IMR-90 (cell line): Measurements from ENCODE around the gene CDC14A. TPM values are rescaled to one million over a fixed set of nuclear protein-coding genes. Genes with fewer than 3 reads are reported as not detected.

ENCODE experiments used
- ATAC-seq: fragments of 200-7000 bp; cut with Tn5 transposase; 2 replicates; pipeline ENCODE4 v1.9.1; 2020; ENCODE audit warnings: low read depth, mild to moderate bottlenecking, moderate library complexity
- BruUV-seq: library from RNA; stranded (reverse); fragments of 400-500 nt; replicated peaks from 2 replicates; lab custom pipeline; 2021; lab: Mats Ljungman, UMichigan
- CTCF ChIA-PET: fragments of 300-600 bp; formaldehyde crosslinking; extraction: SDS; loops from one replicate; lab custom pipeline; 2021; ENCODE audit warnings: antibody characterized with exemption; lab: Yijun Ruan, JAX
- POLR2A ChIA-PET: fragments of 300-600 bp; sonication (Branson Sonifier 250); formaldehyde crosslinking; loops from one replicate; lab custom pipeline; 2022; ENCODE audit warnings: antibody characterized with exemption; ENCODE audit not compliant: unreplicated experiment; lab: Charles Lee
- DNase-seq: peaks from one replicate; pipeline ENCODE4 v3.0.0; 2013
- H2AFZ ChIP-seq: replicated peaks from 2 replicates; pipeline ENCODE3; 2013; ENCODE audit warnings: low read length, mild to moderate bottlenecking; ENCODE audit not compliant: poor library complexity
- H2AK5ac ChIP-seq: 2 replicates; pipeline ENCODE4 v1.6.1; 2013; ENCODE audit warnings: low read depth, low read length, inconsistent platforms
- H2AK9ac ChIP-seq: replicated peaks from 2 replicates; pipeline ENCODE3; 2013; ENCODE audit warnings: mild to moderate bottlenecking, low read depth, low read length, moderate library complexity; ENCODE audit not compliant: poor library complexity
- H2BK120ac ChIP-seq: 2 replicates; pipeline ENCODE4 v1.6.1; 2013; ENCODE audit warnings: low read depth, low read length, inconsistent platforms
- H2BK15ac ChIP-seq: 3 replicates; pipeline ENCODE4 v1.6.1; 2013; ENCODE audit warnings: low read depth, low read length, inconsistent platforms
- H2BK20ac ChIP-seq: 2 replicates; pipeline ENCODE4 v1.6.1; 2013; ENCODE audit warnings: low read depth, mild to moderate bottlenecking, inconsistent platforms, low read length, moderate library complexity
- H2BK5ac ChIP-seq: 2 replicates; pipeline ENCODE4 v1.6.1; 2013; ENCODE audit warnings: mild to moderate bottlenecking, low read depth, low read length, inconsistent platforms; ENCODE audit not compliant: poor library complexity, severe bottlenecking
- H3K14ac ChIP-seq: replicated peaks from 2 replicates; pipeline ENCODE4 v1.6.1; 2013; ENCODE audit warnings: low read depth, low read length, inconsistent platforms
- H3K18ac ChIP-seq: 2 replicates; pipeline ENCODE4 v1.6.1; 2013; ENCODE audit warnings: low read depth, low read length, control low read depth
- H3K23ac ChIP-seq: 2 replicates; pipeline ENCODE4 v1.6.1; 2013; ENCODE audit warnings: low read depth, low read length, inconsistent platforms
- H3K27ac ChIP-seq: 2 replicates; pipeline ENCODE4 v1.5.1; 2013; ENCODE audit warnings: mild to moderate bottlenecking, control low read depth, low read length; ENCODE audit not compliant: insufficient read depth
- H3K27me3 ChIP-seq: 2 replicates; pipeline ENCODE4 v1.6.1; 2013; ENCODE audit warnings: low read length; ENCODE audit not compliant: control insufficient read depth, insufficient read depth
- H3K36me3 ChIP-seq: 2 replicates; pipeline ENCODE4 v1.6.1; 2013; ENCODE audit warnings: low read length, mixed read lengths; ENCODE audit not compliant: control insufficient read depth, insufficient read depth
- H3K4ac ChIP-seq: 2 replicates; pipeline ENCODE4 v1.6.1; 2013; ENCODE audit warnings: low read depth, low read length, inconsistent platforms
- H3K4me1 ChIP-seq: 2 replicates; pipeline ENCODE4 v1.6.1; 2013; ENCODE audit warnings: low read length, mixed read lengths; ENCODE audit not compliant: control insufficient read depth, insufficient read depth
- H3K4me2 ChIP-seq: 2 replicates; pipeline ENCODE4 v1.6.1; 2013; ENCODE audit warnings: low read depth, mild to moderate bottlenecking, control low read depth, low read length, moderate library complexity
- H3K4me3 ChIP-seq: 2 replicates; pipeline ENCODE4 v1.5.1; 2013; ENCODE audit warnings: low read depth, mild to moderate bottlenecking, control low read depth, low read length, moderate library complexity; ENCODE audit not compliant: insufficient read depth
- H3K56ac ChIP-seq: 2 replicates; pipeline ENCODE4 v1.6.1; 2013; ENCODE audit warnings: low read length, inconsistent platforms; ENCODE audit not compliant: insufficient read depth; ENCODE audit errors: extremely low read depth
- H3K79me1 ChIP-seq, 2 experiments: 2 replicates each; pipeline ENCODE4 v1.6.1; 2013; ENCODE audit warnings: low read length in 2 of 2, inconsistent platforms in 1 of 2, low read depth in 1 of 2
- H3K9ac ChIP-seq: 2 replicates; pipeline ENCODE4 v1.6.1; 2013; ENCODE audit warnings: low read depth, low read length, control low read depth
- H3K9me1 ChIP-seq: 2 replicates; pipeline ENCODE4 v1.6.1; 2013; ENCODE audit warnings: low read length, inconsistent platforms; ENCODE audit not compliant: insufficient read depth
- H3K9me3 ChIP-seq: 2 replicates; pipeline ENCODE4 v1.6.1; 2013; ENCODE audit warnings: low read length; ENCODE audit not compliant: control insufficient read depth, insufficient read depth
- H4K20me1 ChIP-seq: 2 replicates; pipeline ENCODE4 v1.6.1; 2013; ENCODE audit warnings: low read length, inconsistent platforms; ENCODE audit not compliant: insufficient read depth
- H4K5ac ChIP-seq: 2 replicates; pipeline ENCODE4 v1.6.1; 2013; ENCODE audit warnings: mild to moderate bottlenecking, low read depth, low read length, control low read depth
- H4K8ac ChIP-seq, 2 experiments: 2 replicates each; pipeline ENCODE4 v1.6.1; 2013; ENCODE audit warnings: low read depth in 2 of 2, low read length in 2 of 2, control low read depth in 1 of 2, inconsistent platforms in 1 of 2
- H4K91ac ChIP-seq: 2 replicates; pipeline ENCODE4 v1.6.1; 2013; ENCODE audit warnings: low read depth, low read length, inconsistent platforms; ENCODE audit not compliant: insufficient read depth
- BHLHE40 ChIP-seq: fragments of 150-350 bp; IDR thresholded peaks from 2 replicates; pipeline ENCODE4 v1.6.1; 2016; ENCODE audit warnings: mild to moderate bottlenecking, low read depth, low read length
- CEBPB ChIP-seq: IDR thresholded peaks from 2 replicates; pipeline ENCODE4 v1.6.1; 2012; ENCODE audit warnings: low read depth, low read length, improper control_type of control experiment
- MAFK ChIP-seq: IDR thresholded peaks from 2 replicates; pipeline ENCODE4 v1.6.1; 2012; ENCODE audit warnings: low read depth, low read length, improper control_type of control experiment
- POLR2A ChIP-seq: IDR thresholded peaks from 2 replicates; pipeline ENCODE4 v1.6.1; 2012; ENCODE audit warnings: mild to moderate bottlenecking, low read depth, low read length
- RAD21 ChIP-seq: IDR thresholded peaks from 2 replicates; pipeline ENCODE4 v1.6.1; 2012; ENCODE audit warnings: low read length, improper control_type of control experiment
- RCOR1 ChIP-seq: IDR thresholded peaks from 2 replicates; pipeline ENCODE4 v1.6.1; 2012; ENCODE audit warnings: mild to moderate bottlenecking, low read length, improper control_type of control experiment; ENCODE audit not compliant: insufficient replicate concordance
- RFX5 ChIP-seq: IDR thresholded peaks from 2 replicates; pipeline ENCODE4 v1.8.0; 2012; ENCODE audit warnings: low read depth, mild to moderate bottlenecking, low read length, moderate library complexity
- SMC3 ChIP-seq: fragments of 150-350 bp; IDR thresholded peaks from 2 replicates; pipeline ENCODE4 v1.6.1; 2016; ENCODE audit warnings: low read depth, mild to moderate bottlenecking, antibody characterized with exemption, low read length, moderate library complexity
- WGBS, 2 experiments: methylation state at CpG; one replicate each; pipeline versions ENCODE4 v1.1.5 to v1.1.7; 2013; ENCODE audit warnings: missing lambda C conversion rate in 2 of 2; ENCODE audit not compliant: insufficient read length in 1 of 2; ENCODE audit errors: extremely low coverage in 2 of 2; 5-methylcytosine and 5-hydroxymethylcytosine counted together
- dilution Hi-C: fragments of 300-500 bp; cut with HindIII; formaldehyde crosslinking; loops from one replicate; pipeline ENCODE4 v1.14.3; 2018; ENCODE audit warnings: low sequenced_read_pairs; ENCODE audit not compliant: unreplicated experiment
- in situ Hi-C: fragments of 300-500 bp; cut with MboI; formaldehyde crosslinking; loops from 3 replicates; pipeline ENCODE4 v1.14.3; 2019; ENCODE audit warnings: low sequenced_read_pairs, inconsistent platforms, mixed read lengths
- intact Hi-C: fragments of 100-400 bp; cut with micrococcal nuclease; formaldehyde crosslinking; loops from 2 replicates; pipeline ENCODE4 v1.10.0; 2022
- polyA plus RNA-seq, 3 experiments: library from polyadenylated mRNA; depleted of rRNA; stranded (reverse); fragments of >200 nt; gene quantifications; 2 replicates each; pipeline ENCODE4 v1.2.3, GENCODE V29; 2012; ENCODE audit warnings: low replicate concordance in 1 of 3
- total RNA-seq: library from RNA; depleted of rRNA; stranded (reverse); fragments of >200 nt; gene quantifications from 2 replicates; pipeline ENCODE4 v1.2.3, GENCODE V29; 2012
- TF ChIP-seq, protein P1 (sequence below): conservative IDR thresholded peaks from 2 replicates; pipeline ENCODE4 v1.5.1; 2012; ENCODE audit warnings: mild to moderate bottlenecking, low read depth, low read length, improper control_type of control experiment
- TF ChIP-seq, protein P2 (sequence below): fragments of 150-350 bp; IDR thresholded peaks from 2 replicates; pipeline ENCODE4 v1.6.1; 2017; ENCODE audit warnings: mild to moderate bottlenecking, antibody characterized with exemption, low read length, low read depth
- TF ChIP-seq, protein P3 (sequence below): fragments of 150-350 bp; IDR thresholded peaks from 2 replicates; pipeline ENCODE4 v1.6.1; 2016; ENCODE audit warnings: low read depth, mild to moderate bottlenecking, low read length, moderate library complexity, borderline replicate concordance

CDC14A gene
- total and polyA plus RNA-seq, 2 of the 4 experiments (the other 2 are of a cell fraction): 1.7 to 3.0 TPM

DNA sequence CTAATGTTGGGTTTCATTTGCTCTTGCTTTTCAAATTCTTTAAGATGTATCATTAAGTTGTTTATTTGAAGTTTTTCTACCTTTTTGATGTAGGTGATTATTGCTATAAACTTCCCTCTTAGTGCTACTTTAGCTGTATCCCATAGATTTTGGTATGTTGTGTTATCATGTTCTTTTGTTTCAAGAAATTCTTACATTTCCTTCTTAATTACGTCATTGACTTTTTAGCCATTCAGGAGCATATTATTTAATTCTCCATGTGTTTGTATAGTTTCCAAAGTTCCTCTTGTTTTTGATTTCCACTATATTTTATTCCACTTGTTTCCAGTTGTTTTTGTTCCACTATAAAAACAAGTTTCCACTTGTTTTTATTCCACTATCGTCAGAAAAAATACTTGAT is 200.6 kb downstream of the CDC14A start:
- no peak overlapping the region for H4K91ac ChIP-seq
- no peak overlapping the region for H3K56ac ChIP-seq
- no peak overlapping the region for H4K5ac ChIP-seq
- H3K4me2 ChIP-seq: no peak overlapping the region
- no peak overlapping the region for H3K9ac ChIP-seq
- no peak overlapping the region for H3K27ac ChIP-seq
- no peaks in the 10 kb centered on the region for H3K79me1 ChIP-seq
- POLR2A ChIA-PET: no interaction called here
- no peak overlapping the region for H2BK20ac ChIP-seq
- DNase-seq: no peak
- H3K14ac ChIP-seq: no peak overlapping the region
- no peaks in the 10 kb centered on the region for H4K20me1 ChIP-seq
- no peak overlapping the region for H3K23ac ChIP-seq
- no peak overlapping the region for H2BK15ac ChIP-seq
- peaks cover 8% of the 10 kb centered on the region for H3K9me3 ChIP-seq
- no peak overlapping the region for H3K18ac ChIP-seq
- in situ Hi-C loops (no loop called here), intact Hi-C loops (no loop called here), dilution Hi-C loops (no loop called here)
- no peak overlapping the region for H2AK5ac ChIP-seq
- no peaks in the 10 kb centered on the region for H3K36me3 ChIP-seq
- TF ChIP-seq, protein P1, sequence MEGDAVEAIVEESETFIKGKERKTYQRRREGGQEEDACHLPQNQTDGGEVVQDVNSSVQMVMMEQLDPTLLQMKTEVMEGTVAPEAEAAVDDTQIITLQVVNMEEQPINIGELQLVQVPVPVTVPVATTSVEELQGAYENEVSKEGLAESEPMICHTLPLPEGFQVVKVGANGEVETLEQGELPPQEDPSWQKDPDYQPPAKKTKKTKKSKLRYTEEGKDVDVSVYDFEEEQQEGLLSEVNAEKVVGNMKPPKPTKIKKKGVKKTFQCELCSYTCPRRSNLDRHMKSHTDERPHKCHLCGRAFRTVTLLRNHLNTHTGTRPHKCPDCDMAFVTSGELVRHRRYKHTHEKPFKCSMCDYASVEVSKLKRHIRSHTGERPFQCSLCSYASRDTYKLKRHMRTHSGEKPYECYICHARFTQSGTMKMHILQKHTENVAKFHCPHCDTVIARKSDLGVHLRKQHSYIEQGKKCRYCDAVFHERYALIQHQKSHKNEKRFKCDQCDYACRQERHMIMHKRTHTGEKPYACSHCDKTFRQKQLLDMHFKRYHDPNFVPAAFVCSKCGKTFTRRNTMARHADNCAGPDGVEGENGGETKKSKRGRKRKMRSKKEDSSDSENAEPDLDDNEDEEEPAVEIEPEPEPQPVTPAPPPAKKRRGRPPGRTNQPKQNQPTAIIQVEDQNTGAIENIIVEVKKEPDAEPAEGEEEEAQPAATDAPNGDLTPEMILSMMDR: no peak
- TF ChIP-seq SMC3: no peak
- TF ChIP-seq, protein P2, sequence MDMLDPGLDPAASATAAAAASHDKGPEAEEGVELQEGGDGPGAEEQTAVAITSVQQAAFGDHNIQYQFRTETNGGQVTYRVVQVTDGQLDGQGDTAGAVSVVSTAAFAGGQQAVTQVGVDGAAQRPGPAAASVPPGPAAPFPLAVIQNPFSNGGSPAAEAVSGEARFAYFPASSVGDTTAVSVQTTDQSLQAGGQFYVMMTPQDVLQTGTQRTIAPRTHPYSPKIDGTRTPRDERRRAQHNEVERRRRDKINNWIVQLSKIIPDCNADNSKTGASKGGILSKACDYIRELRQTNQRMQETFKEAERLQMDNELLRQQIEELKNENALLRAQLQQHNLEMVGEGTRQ: no peak
- no peak for TF ChIP-seq MAFK
- no peak for TF ChIP-seq CEBPB
- TF ChIP-seq, protein P3, sequence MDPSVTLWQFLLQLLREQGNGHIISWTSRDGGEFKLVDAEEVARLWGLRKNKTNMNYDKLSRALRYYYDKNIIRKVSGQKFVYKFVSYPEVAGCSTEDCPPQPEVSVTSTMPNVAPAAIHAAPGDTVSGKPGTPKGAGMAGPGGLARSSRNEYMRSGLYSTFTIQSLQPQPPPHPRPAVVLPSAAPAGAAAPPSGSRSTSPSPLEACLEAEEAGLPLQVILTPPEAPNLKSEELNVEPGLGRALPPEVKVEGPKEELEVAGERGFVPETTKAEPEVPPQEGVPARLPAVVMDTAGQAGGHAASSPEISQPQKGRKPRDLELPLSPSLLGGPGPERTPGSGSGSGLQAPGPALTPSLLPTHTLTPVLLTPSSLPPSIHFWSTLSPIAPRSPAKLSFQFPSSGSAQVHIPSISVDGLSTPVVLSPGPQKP: no peak
- TF ChIP-seq POLR2A: no peak
- TF ChIP-seq RAD21: no peak
- no peak for TF ChIP-seq RCOR1
- TF ChIP-seq RFX5: no peak
- TF ChIP-seq BHLHE40: no peak
- ATAC-seq: no peak
- H3K4me1 ChIP-seq: no peaks in the 10 kb centered on the region
- H2BK5ac ChIP-seq: no peak overlapping the region
- H2BK120ac ChIP-seq: no peak overlapping the region
- no TSS peak for BruUV-seq
- no peak overlapping the region for H4K8ac ChIP-seq
- H3K9me1 ChIP-seq: no peaks in the 10 kb centered on the region
- H3K27me3 ChIP-seq: no peaks in the 10 kb centered on the region
- H2AK9ac ChIP-seq: no peak overlapping the region
- H2AFZ ChIP-seq: no peak overlapping the region
- no CpG with 5 or more reads among the region's 2 CpGs for WGBS, 2 experiments
- no peak overlapping the region for H3K4me3 ChIP-seq
- CTCF ChIA-PET: interaction anchor here (0.5 kb wide), 1 partner anchor 43 kb away, joined by 3 read pairs; no protein-coding TSS in a partner anchor
- H3K4ac ChIP-seq: no peak overlapping the region
